Activated CD4-positive, alpha-beta T cell treated with anti-CD3 and anti-CD28 coated beads, Interleukin-2, amount 50 U/mL, for 1 hour (primary cell): ENCODE measurements around the gene CCDC138.

Experiments used
- DNase-seq: peaks from one replicate; pipeline ENCODE4 v3.0.0-alpha.2; 2020

CCDC138 gene

GRCh38 chr2:108920686-108921085 lies 134.1 kb downstream of the CCDC138 start:
- no peak for DNase-seq

GRCh38 chr2:108921096-108922030 lies 134.8 kb downstream of the CCDC138 start:
- no peak for DNase-seq

GRCh38 chr2:108922141-108922915 lies 135.8 kb downstream of the CCDC138 start:
- no peak for DNase-seq

GRCh38 chr2:108923019-108923700 lies 136.6 kb downstream of the CCDC138 start:
- no peak for DNase-seq

GRCh38 chr2:108923736-108924579 lies 137.4 kb downstream of the CCDC138 start:
- DNase-seq = no peak

GRCh38 chr2:108924580-108925251 lies 138.1 kb downstream of the CCDC138 start:
- no peak for DNase-seq

- DNase-seq = no peak
These were observed 138.7 kb downstream of the CCDC138 start for GRCh38 chr2:108925286-108925685.

- no peak for DNase-seq
These were observed 139.2 kb downstream of the CCDC138 start for GRCh38 chr2:108925735-108926134.
